Effector CD4-positive, alpha-beta T cell (primary cell): Measurements from ENCODE around the gene COX6A2.

ENCODE experiments used
- DNase-seq: peaks from one replicate; pipeline ENCODE4 v3.0.0-alpha.2; 2020

Gene COX6A2

DNA sequence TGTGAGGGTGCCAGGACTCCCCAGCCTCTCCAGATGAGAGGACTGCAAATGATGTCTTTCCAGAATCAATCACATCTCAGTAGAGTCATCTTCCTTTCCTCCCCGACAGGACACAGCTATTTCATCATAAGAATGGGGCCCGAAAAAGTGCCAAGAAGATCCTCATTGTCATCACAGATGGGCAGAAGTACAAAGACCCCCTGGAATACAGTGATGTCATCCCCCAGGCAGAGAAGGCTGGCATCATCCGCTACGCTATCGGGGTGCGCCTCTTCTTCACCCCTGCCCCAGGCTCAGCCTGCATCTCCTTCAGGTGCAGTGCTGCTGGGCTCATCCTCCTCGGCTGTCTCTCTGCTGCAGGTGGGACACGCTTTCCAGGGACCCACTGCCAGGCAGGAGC, 20.8 kb downstream of the COX6A2 start:
- no peak for DNase-seq

DNA sequence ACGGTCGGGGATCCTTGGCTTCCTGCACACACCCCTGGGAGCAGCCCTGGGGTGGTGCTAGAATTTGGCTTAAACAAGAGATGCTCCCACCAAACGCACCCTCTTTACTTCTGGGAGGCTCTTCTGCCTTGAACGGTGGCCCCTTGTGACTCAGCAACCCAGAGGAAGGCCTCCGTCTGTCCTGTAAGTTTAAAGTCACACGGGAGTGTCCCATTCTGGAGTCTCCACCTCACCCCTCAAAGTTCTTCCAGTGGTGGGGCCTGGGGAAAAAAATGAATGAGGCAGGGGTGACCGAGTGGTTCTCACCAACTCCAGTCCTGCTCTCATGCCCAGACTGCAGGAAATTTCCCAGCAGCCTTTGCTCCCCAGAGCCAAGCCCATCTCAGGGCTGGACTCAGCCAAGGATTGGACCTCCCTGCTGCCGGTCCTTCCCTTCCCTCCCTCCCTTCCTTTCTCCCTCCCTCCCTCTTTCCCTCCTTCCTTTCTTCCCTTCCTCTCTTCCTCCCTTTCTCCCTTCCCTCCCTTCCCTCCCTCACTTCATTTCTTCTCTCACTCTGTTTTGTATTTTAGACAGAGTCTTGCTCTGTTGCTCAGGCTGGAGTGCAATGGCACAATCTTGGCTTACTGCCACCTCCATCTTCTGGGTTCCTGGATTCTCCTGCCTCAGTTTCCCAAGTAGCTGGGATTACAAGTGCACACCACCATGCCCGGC, 23.7 kb downstream of the COX6A2 start:
- no peak for DNase-seq

DNA sequence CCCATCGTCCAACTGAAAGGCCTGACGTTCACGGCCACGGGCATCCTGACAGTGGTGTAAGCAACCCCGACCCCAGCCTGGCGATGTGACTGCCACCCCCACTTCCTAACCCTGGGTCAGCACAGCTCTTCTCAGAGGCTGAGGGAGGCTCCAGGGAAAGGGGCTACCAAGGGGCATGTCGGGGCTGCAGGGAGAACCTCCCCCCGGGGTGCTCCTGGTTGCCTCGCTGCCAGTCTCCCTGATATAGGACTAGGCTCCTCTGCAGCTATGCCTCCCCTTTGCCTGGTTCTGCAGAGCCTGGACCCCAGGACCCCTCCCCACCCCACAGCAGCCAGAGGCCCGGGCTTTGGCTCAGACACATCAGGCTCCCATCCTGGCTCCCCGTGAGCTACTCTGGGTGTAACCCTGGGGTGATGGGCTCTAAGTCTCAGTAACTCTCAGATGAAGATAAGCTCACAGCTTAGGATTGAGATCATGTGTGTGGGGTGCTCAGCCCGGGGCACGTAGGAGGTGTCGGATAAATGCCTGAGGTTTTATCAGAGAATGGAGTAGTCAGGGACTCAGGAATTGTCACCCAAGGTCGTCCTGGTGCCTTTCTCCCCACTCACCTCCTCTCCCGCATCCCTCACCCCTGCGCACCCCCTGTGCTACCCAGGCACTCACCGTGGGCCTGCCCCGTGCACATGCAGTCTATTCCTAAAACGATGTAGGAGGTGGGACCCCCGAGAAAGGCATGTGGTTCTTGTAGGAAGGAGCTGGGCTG, 24.4 kb downstream of the COX6A2 start:
- DNase-seq = no peak

DNA sequence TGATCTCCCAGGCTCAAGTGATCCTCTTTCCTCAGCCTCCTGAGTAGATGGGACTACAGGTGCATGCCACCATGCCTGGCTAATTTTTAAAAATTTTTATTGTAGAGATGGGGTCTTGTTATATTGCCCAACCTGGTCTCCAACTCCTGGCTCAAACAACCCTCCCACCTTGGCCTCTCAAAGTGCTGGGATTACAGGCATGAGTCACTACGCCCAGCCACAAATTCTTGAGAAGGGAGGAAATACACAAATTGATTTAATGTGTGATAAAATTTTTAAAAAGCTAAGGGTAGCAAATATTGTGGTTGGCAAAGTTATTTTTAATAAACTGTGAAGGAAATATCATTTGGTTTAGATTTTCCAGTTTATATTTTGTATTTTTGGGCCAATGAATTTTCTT, 25.5 kb downstream of the COX6A2 start:
- DNase-seq = no peak

DNA sequence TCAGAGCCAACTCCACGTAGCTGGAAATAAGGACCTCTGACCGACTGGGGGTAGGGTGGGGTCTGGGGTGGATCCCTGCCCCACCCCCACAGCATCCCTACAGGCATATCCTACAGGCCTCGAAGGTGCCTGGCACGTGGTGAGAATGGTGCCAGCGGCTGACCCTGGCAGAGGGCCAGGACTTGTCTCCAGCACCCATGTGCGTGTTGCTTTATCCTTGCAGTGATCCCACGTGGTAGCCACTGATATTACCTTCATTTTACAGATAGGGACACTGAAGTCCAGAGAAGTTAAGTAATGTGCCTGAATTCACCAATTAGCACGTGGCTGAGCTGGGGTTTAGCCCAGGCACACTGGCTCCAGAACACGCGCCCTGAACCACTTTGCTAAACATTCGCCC, 26.7 kb downstream of the COX6A2 start:
- no peak for DNase-seq

DNA sequence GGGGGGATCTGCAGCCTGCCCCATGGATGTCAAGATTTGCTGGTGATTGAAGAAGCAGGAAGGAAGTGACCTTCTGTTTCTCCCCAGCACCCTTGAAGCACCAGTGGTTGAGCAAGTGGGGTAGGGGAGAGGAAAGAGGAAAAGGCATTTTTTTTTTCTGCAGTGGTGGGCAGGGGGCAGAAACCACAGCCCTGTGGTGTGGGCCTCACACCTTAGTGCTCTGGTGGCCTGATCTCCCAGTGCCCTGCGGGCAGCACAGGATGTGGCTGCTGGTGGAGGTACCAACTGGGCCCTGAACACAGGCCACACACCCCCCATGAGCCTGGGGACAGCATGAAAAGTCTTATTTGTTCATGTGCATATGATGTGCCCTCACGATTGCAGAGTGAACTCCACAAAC, 28.0 kb downstream of the COX6A2 start:
- no peak for DNase-seq

DNA sequence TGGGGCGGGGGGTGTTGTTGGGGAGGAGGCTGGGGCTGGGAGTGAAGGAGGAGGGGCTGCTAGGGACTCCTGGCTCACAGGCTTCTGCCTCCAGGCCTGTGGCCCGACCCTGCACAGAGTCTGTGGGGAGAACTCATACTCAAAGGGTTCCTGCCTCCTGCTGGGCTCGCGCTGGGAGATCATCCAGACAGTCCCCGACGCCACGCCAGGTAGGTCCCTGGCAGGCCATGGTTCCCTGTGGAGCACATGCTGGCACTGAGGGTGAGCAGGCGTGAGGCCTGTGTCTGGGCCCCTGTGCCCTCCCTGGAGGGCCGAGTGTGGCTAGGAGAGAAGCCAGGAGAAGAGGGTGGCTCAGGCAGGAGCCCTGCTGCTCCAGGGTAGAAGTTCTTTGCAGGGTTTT, 30.5 kb downstream of the COX6A2 start:
- DNase-seq = no peak

DNA sequence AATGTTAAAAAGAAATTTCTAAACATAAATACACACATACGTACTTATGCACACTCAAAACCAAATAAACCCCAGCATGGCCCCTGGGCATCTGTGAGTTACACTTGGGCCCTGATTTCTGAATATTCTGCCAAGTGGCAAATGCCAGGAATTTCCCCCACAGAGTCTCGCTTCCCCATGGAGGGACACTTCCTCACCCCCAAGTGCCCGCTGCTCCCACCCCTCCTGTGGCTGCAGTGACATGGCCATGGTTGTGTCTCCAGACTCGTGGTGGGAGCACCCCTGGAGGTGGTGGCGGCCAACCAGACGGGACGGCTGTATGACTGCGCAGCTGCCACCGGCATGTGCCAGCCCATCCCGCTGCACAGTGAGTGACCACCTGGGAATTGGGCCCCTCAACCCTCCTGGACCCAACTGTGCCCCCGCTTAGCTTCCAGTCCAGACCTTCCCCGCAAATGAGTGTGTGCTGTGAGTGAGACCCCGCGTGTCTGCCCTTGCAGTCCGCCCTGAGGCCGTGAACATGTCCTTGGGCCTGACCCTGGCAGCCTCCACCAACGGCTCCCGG, 31.0 kb downstream of the COX6A2 start:
- DNase-seq = no peak

DNA sequence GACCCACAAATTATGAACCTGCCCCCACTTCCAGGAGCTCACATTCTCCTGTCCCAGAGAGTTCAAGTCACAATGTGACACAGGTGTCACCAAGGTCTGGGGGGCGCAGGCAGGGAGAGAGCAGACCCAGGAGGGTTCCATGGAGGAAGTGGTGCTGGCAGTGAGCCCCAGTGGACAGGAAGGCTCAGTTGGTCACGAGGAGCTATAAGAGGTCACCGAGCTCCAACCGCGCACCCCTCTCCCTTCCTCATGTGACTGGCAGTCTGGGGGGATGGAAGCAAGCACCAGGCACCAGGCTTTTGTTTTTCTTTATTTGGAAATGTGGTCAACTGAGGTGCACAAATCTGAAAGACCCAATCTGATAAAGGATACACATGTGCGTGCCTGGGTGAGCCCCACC, 32.5 kb downstream of the COX6A2 start:
- no peak for DNase-seq

DNA sequence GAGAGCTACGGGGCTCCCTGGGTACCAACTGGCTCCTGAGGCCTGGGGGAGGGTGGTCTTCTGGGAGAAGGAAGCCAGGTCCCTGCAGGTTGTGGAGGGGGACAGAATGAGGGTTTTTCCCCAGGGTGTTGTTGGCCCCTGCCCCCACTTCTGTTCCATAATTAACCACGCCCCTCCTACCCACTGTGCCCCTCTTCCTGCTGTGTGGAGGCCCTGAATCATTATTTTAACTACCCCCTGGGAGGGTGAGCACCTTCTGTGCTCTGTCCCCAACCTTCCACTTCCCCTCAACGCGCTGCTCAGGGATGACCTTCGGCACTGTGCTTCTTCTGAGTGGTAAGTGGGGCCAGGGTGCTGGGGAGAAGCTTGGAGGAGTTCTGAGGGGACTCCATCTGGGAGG, 35.1 kb downstream of the COX6A2 start, which contains the start of gene ITGAD:
Gene ITGAD, plus strand, starts transcription at position 280 of the 400 bp plus-strand sequence. Its CDS starts 26 bp downstream, at position 306.
- DNase-seq = no peak

DNA sequence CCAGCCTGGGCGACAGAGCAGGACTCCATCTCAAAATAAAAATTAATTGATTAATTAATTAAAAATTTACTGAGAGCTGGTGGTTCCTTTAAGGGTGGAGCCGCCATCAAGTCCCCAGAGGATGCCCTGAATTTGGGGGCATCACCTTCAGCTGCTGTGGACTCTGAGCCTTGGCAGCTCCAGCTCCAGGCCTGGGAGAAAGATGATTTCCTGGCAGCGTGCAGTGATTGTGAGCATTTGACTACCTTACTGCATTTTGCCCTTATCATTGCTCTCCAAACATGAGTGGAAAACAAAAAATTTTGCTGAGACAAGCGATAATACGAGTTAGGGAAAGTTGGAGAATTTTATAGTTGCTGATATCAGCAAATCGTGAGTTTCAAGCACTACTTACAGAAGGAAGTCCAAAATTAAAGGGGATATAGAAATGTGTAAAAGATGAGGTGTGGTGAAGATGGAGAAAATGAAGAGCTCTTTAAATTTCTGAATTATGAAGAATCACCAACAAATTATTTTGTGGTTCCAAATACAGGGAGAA, 37.6 kb downstream of the COX6A2 start:
- no peak for DNase-seq

DNA sequence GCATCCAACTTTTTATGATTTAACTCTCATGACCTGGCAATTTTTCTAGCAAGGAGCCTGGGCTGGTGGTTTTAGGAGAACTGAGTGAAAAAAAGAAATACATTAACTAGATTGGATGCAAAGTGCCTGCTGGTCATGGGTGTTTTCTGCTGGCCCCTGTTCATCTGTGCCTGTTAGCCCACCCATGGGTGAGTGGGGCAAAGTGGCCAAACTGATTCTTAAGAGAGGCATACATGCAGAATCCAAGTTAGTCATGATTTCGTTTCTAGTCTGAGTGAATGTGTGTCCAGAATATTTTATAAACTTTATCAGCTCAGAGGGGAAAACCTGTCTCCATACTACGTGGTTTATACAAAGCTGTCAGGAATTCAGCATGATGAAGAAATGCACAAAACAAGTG, 39.6 kb downstream of the COX6A2 start:
- no peak for DNase-seq

DNA sequence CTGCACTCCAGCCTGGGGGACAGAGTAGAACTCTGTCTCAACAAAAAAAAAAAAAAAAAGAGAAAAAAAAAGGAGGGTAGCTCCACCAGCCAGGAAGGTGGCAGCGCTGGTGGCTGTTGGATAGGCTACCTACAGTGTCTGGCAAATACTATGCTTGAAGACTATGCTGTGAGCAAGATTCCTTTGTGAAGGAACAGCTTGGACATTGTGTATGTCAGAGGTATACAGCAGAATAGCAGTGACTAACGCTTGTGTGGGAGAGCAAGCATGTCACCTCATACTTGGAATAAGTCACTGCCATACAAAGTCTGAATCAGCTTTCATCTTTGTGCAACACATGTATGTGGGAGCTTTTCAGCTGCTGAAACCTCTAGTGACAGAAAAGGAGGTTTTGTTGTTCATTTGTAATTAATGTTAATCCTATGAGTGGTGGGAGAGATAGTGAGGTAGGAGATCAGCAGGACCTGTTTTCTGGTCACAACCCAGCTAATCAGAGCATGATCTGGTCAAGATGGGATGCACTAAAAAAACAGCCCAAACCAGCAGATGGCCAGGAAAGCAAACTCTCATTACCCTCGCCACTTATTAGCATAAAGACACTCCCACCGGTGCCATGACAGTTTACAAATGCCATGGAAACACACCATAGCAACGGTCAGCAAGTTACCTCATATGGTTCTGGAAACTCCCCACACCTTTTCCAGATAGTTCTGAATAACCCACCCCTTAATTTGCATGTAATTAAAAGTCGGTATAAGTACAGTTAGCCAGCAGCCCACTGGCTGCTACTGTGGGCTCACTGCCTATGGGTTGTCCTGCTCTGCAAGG, 41.8 kb downstream of the COX6A2 start:
- DNase-seq = no peak

DNA sequence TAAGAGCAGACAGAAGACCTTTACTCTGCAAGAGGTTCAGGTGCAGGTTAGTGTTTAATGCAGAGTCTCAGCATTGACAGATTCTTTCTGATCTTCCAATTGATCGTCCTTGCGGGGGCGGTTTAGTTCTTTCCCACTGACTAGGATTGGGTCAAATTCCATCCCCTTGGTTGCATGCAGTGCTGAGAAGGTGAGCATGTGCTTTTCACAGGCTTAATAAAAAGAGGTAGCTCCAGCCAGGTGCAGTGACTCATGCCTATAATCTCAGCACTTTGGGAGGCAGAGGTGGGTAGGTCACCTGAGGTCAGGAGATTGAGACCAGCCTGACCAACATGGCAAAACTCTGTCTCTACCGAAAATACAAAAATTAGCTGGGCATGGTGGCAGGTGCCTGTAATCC, 42.5 kb downstream of the COX6A2 start:
- no peak for DNase-seq

DNA sequence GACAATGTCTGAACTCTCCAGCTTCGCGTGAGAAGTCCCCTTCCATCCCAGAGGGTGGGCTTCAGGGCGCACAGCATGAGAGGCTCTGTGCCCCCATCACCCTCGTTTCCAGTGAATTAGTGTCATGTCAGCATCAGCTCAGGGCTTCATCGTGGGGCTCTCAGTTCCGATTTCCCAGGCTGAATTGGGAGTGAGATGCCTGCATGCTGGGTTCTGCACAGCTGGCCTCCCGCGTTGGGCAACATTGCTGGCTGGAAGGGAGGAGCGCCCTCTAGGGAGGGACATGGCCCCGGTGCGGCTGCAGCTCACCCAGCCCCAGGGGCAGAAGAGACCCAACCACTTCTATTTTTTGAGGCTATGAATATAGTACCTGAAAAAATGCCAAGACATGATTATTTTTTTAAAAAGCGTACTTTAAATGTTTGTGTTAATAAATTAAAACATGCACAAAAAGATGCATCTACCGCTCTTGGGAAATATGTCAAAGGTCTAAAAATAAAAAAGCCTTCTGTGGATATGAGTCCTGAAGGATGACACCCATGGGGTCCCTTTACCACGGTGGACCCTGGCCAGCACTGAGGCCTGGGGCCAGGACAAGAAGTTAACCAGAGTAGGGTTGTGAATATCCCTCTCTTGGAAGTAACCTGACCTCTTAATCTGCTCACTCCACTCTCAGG, 45.5 kb downstream of the COX6A2 start:
- DNase-seq = peak; percentile 21

DNA sequence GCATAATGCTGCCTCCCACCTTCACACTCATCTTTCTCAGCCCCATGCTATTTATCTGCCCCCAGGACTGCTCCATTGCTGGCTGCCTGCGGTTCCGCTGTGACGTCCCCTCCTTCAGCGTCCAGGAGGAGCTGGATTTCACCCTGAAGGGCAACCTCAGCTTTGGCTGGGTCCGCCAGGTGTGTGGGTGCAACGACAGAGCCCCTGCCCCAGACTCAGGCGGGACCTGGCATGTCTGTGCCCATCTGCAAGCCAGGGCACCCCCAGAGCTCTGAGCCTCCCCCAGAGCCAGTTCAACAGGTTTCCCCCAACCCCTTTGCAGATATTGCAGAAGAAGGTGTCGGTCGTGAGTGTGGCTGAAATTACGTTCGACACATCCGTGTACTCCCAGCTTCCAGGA, 48.0 kb downstream of the COX6A2 start:
- DNase-seq = no peak
